ENCODE results near the gene ADCY5. TPM values are rescaled to one million over a fixed set of nuclear protein-coding genes. Genes with fewer than 3 reads are reported as not detected.

Gene ADCY5
- total RNA-seq, 1 donor from 2014 or later: 4.0 TPM

GRCh38 chr3:123331651-123332050, 117.2 kb downstream of the ADCY5 start:
- H3K4me3 ChIP-seq: no peak overlapping the region
- ATAC-seq (no peak), DNase-seq (peak; percentile 42)
- no peak overlapping the region for H3K27ac ChIP-seq
- H3K9me3 ChIP-seq: no peaks in the 10 kb centered on the region
- H3K36me3 ChIP-seq: no peaks in the 10 kb centered on the region
- intact Hi-C loops (cut with DNase I): no loop called here
- no peaks in the 10 kb centered on the region for H3K27me3 ChIP-seq
- no peaks in the 10 kb centered on the region for H3K4me1 ChIP-seq
- no peak for TF ChIP-seq CTCF (IDR thresholded peaks at IDR 0.05)

- H3K9me3 ChIP-seq: no peaks in the 10 kb centered on the region
- H3K4me3 ChIP-seq: no peak overlapping the region
- no peaks in the 10 kb centered on the region for H3K36me3 ChIP-seq
- H3K4me1 ChIP-seq: no peaks in the 10 kb centered on the region
- no peaks in the 10 kb centered on the region for H3K27me3 ChIP-seq
- intact Hi-C loops (cut with DNase I): no loop called here
- no peak for TF ChIP-seq CTCF (IDR thresholded peaks at IDR 0.05)
- no peak overlapping the region for H3K27ac ChIP-seq
- ATAC-seq: no peak
- DNase-seq: peak; percentile 42
These were observed 117.9 kb downstream of the ADCY5 start for GRCh38 chr3:123331006-123331405.

GRCh38 chr3:123330441-123330991, 118.4 kb downstream of the ADCY5 start:
- intact Hi-C loops (cut with DNase I): no loop called here
- no peak for TF ChIP-seq CTCF (IDR thresholded peaks at IDR 0.05)
- ATAC-seq (no peak), DNase-seq (peak; percentile 61)
- no peaks in the 10 kb centered on the region for H3K9me3 ChIP-seq
- no peak overlapping the region for H3K4me3 ChIP-seq
- no peaks in the 10 kb centered on the region for H3K27me3 ChIP-seq
- no peak overlapping the region for H3K27ac ChIP-seq
- no peaks in the 10 kb centered on the region for H3K36me3 ChIP-seq
- H3K4me1 ChIP-seq: no peaks in the 10 kb centered on the region

GRCh38 chr3:123329636-123330340, 119.1 kb downstream of the ADCY5 start:
- DNase-seq (no peak), ATAC-seq (no peak)
- no peaks in the 10 kb centered on the region for H3K9me3 ChIP-seq
- no peak overlapping the region for H3K4me3 ChIP-seq
- intact Hi-C loops (cut with DNase I): loop anchor here (5.0 to 10.0 kb wide), 2 partner anchors 158 to 225 kb away; no protein-coding TSS in a partner anchor
- H3K27ac ChIP-seq: no peak overlapping the region
- no peaks in the 10 kb centered on the region for H3K4me1 ChIP-seq
- no peaks in the 10 kb centered on the region for H3K36me3 ChIP-seq
- H3K27me3 ChIP-seq: no peaks in the 10 kb centered on the region
- no peak for TF ChIP-seq CTCF (IDR thresholded peaks at IDR 0.05)

GRCh38 chr3:123328851-123329635, 119.8 kb downstream of the ADCY5 start:
- H3K9me3 ChIP-seq: no peaks in the 10 kb centered on the region
- peak; percentile 88 for DNase-seq
- no peak overlapping the region for H3K27ac ChIP-seq
- H3K27me3 ChIP-seq: no peaks in the 10 kb centered on the region
- no peaks in the 10 kb centered on the region for H3K36me3 ChIP-seq
- no peak overlapping the region for H3K4me3 ChIP-seq
- peak; percentile 88 for ATAC-seq
- H3K4me1 ChIP-seq: no peaks in the 10 kb centered on the region
- TF ChIP-seq CTCF (IDR thresholded peaks at IDR 0.05): peak; percentile 95
- intact Hi-C loops (cut with DNase I): loop anchor here (5.0 to 10.0 kb wide), 2 partner anchors 158 to 226 kb away; no protein-coding TSS in a partner anchor
